Activated T-helper 9 cell treated with anti-CD3 and anti-CD28 coated beads, Interleukin-2, amount 50 U/mL, for 16 hours (primary cell): ENCODE results near the gene RPL11.
"Not testable (repeated sequence)": the region's sequence is repeated elsewhere in the genome, so short reads cannot be mapped to it uniquely, and the experiment has no call there.

Experiments used
- DNase-seq: peaks from one replicate; pipeline ENCODE4 v3.0.0-alpha.2; 2020; ENCODE audit warnings: low read depth

Gene RPL11

GRCh38 chr1:23691499-23692307, at the start of gene RPL11:
Gene RPL11 (plus strand): TSS chr1:23691806. CDS start chr1:23691824, 18 bp downstream.
- peak; percentile 80 for DNase-seq

GRCh38 chr1:23643736-23644554, 47.7 kb upstream of the RPL11 start:
- no peak for DNase-seq

GRCh38 chr1:23644555-23644866, 47.1 kb upstream of the RPL11 start:
- DNase-seq, result no peak

GRCh38 chr1:23645338-23645737, 46.3 kb upstream of the RPL11 start:
- DNase-seq, result no peak

- no peak for DNase-seq
Measured at GRCh38 chr1:23646091-23646490, 45.5 kb upstream of the RPL11 start.

- DNase-seq, result no peak
Measured at GRCh38 chr1:23646541-23646940, 45.1 kb upstream of the RPL11 start.

GRCh38 chr1:23648576-23648975, 43.0 kb upstream of the RPL11 start:
- DNase-seq, result no peak

GRCh38 chr1:23649157-23649556, 42.4 kb upstream of the RPL11 start:
- DNase-seq, result not testable (repeated sequence)

GRCh38 chr1:23650344-23650990, 41.1 kb upstream of the RPL11 start:
- no peak for DNase-seq

- no peak for DNase-seq
Measured at GRCh38 chr1:23651069-23651808, 40.4 kb upstream of the RPL11 start.

- DNase-seq, result peak; percentile 10
Measured at GRCh38 chr1:23657659-23658275, 33.8 kb upstream of the RPL11 start.

GRCh38 chr1:23660671-23661070, 30.9 kb upstream of the RPL11 start:
- DNase-seq, result no peak

- no peak for DNase-seq
Measured at GRCh38 chr1:23661887-23662286, 29.7 kb upstream of the RPL11 start.

GRCh38 chr1:23664837-23665795, 26.5 kb upstream of the RPL11 start:
- no peak for DNase-seq

- no peak for DNase-seq
Measured at GRCh38 chr1:23667411-23667810, 24.2 kb upstream of the RPL11 start.

GRCh38 chr1:23670709-23671108, 20.9 kb upstream of the RPL11 start:
- no peak for DNase-seq

GRCh38 chr1:23673086-23673813, 18.4 kb upstream of the RPL11 start:
- no peak for DNase-seq

- no peak for DNase-seq
Measured at GRCh38 chr1:23679815-23680214, 11.8 kb upstream of the RPL11 start.

GRCh38 chr1:23682946-23683345, 8.7 kb upstream of the RPL11 start:
- DNase-seq, result no peak

- DNase-seq, result no peak
Measured at GRCh38 chr1:23684415-23684814, 7.2 kb upstream of the RPL11 start.
